ENCODE results near the gene FIGNL2.
A peak's percentile ranks its signal among the peaks of the same experiment; 100 is the strongest.
"Not testable (repeated sequence)": the region's sequence is repeated elsewhere in the genome, so short reads cannot be mapped to it uniquely, and the experiment has no call there.

FIGNL2 gene

DNA sequence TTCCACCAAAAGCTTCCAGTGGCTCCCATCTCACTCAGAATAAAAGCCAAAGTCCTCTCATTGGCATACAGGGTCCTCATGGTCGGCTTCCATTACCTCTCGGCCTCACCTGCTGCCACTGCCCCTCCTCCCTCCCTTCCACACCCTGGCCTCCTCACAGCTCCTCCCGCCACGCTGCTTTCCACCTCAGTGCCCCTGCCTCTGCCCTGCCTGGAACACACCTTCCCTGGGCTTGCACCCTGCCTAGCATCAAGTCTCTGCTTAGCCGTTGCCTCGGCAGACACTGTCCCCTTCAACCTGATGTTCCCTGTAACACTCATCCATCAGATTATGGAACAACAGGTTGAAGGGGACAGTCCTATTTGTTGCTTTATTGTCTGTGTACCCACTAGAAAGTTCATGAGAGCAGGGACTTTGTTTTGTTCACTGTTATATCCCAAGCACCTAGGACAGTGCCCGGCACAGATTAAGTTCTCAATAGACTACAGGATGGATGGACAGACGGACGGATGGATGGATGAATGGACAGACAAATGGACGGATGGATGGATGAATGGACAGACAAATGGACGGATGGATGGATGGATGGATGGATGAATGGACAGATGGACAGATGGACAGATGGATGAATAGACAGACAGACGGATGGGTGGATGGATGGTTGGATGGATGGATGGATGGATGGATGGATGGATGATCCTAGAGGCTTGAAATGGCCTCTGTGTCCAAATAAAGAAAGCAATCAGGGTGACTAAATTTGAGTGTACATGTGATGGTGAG lies 14.9 kb downstream of the FIGNL2 start:
- no peak for DNase-seq

- DNase-seq = no peak
Observed at GRCh38 chr12:51832354-51833107, 16.0 kb downstream of the FIGNL2 start.

DNA sequence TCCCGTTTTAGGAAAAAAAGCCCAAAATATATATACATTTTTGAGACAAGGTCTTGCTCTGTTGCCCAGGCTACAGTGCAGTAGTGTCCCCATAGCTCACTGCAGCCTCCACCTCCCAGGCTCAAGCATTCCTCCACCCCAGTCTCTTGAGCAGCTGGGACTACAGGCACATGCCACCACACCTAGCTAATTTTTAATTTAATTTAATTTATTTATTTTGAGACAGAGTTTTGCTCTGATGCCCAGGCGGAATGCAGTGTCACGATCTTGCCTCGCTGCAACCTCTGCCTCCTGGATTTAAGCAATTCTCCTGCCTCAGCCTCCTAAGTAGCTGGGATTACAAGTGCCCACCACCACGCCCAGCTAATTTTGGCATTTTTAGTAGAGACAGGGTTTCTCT lies 16.7 kb downstream of the FIGNL2 start:
- not testable (repeated sequence) for DNase-seq

DNA sequence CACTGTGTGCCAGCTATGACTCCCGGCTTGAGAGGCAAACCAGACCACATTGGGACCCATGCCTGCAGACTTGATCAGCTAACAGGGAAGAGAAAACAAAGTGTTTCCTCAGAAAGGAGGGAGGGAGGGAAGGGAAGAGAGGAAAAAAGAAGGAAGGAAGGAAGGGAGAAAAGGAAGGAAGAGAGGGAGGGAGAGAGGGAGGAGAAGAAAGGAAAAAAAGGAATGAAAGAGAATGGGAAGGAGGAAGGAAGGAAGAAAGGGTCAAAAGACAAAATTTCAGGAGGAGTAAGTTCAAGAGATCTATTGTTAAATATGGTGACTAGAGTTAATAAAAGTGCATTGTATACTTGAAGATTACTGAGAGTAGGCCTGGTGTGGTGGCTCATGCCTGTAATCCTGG lies 18.9 kb downstream of the FIGNL2 start:
- no peak for DNase-seq

- peak; percentile 93 for DNase-seq
Observed at GRCh38 chr12:51829011-51829481, 19.5 kb downstream of the FIGNL2 start.

- peak; percentile 36 for DNase-seq
Observed at GRCh38 chr12:51827925-51828818, 20.3 kb downstream of the FIGNL2 start.

GRCh38 chr12:51826881-51827280 lies 21.6 kb downstream of the FIGNL2 start:
- no peak for DNase-seq

DNA sequence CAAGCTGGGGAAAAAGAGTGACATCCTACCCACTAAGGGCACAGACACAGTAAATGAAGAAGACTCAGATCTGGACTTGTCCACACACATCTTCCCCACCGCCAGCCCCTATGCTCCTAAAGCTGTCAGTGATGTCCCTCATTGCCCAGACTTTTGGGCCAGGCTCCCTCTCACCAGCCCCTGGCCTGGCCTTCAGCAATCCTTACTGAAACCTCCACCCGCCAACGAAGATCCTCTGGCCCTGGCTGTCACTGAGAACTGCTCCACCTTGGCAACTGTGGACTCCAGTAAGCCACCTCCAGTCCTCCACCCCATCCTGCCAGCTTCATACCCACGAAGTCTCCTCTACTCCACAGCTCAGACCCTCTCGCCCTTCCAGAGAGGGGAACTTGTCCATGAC lies 23.3 kb downstream of the FIGNL2 start:
- no peak for DNase-seq

- DNase-seq = peak; percentile 81
Observed at GRCh38 chr12:51823875-51824565, 24.5 kb downstream of the FIGNL2 start.

DNA sequence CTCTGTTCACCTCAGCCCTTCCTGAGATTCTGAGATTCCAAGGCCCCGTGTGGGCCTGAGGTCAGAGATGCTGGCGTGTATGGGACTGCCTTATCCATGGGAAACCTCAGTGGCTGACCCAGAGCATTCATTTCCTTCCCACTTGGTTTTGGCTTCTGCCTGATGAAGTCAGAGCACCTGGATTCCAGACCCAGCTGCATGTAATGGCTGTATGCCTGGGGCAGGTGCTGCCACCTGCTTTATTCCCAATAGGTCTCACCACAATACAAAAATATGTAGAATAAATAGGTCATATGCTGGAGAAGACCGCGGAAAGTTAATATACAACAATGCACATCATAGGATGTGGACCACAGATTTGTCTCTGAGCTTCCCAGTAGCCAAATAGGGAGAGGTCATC lies 25.6 kb downstream of the FIGNL2 start:
- peak; percentile 26 for DNase-seq

DNA sequence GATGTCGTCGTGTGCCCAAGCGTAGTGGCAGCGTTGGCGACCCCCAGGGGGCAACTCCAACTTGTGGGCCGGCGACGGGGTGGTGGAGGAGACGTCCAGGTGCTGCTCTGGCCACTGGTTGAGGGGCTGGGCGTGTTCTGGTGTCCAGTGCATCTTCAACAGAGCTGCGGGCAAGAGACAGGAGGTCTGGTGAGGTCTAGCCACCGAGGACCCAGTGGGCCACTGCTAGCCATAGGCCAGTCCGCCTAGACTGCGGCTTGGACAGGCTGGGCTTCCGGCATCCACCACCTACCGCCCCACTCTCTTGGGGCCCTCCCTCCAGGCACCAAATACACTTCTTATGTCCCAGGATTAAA lies 26.3 kb downstream of the FIGNL2 start:
- no peak for DNase-seq

- no peak for DNase-seq
Observed at GRCh38 chr12:51821440-51822260, 26.9 kb downstream of the FIGNL2 start.

DNA sequence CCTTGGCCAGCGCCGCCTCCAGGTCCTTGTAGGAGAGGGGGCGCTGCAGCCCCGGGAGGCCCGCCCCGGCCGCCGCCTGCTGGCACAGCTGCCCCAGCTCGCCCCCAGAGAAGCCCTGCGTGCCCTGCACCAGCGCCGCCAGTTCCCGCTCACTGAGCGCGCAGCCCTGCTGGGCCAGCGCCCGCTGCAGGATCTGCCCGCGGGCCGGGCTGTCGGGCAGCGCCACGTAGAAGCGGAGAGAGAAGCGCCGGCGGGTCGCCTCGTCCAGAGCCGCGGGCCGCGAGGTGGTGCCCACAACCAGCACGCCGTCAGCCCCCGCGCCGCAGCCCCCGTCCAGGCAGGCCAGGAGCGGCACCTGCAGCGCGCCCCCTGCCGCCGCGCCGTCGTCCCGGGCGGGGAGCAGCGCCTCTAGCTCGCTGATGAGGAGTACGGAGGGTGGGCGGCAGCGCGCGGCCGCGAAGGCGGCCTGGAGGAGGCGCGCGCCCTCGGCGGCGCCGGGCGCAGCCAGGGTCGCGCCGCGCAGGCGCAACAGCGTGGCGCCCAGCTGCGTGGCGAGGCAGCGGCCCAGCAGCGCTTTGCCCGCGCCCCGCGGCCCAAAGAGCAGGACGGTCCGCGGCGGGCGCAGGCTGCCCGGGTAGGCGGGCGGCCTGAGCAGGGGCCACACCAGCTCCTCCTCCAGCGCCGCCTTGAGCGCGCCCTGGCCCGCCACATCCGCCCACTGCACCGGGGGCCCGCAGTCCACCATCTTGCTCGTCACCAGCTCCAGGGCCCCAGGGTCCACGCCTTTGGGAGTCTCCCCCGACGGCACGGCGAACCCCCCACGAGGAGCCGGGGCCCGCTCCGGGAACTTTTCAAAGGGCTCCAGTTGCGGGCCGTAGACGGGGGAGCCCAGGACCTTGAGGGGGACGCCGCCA lies 27.7 kb downstream of the FIGNL2 start:
- peak; percentile 86 for DNase-seq

DNA sequence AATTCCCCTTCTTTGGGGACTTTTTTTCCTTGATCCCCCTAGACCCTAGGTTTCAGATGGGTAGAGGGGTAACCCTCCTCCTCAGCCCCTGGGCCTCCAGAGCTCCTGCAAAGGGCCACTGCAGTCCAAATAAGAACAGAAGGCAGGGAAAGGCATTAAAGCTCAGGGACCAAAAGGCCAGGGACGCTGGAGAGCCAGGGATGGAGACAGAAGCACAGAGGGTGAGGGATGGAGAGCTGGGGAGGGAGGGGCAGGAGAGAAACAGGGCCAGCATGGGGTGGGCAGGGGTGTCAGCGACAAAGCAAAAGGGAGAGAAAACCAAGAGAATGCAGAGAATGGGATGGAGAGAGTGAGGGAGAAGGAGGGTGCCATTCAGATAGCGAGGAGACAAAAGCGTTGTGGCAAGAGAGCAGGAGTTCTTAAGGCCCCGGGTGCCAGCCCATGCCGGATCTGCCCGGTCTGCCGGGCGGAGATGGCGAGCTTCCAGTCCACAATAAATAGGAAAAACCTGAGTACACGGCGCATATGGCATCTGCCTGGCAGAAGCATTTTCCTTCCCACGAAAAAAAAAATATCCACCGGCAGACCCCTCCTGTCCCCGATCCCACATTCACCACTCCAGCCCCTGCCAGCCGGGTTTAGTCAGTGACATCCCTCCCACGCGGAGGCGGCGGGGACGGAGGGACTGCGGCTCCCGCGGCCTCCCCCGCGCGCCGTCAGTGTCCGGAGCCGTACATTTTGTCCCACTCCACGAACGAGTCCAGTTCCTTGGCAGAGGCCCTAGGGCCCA lies 28.6 kb downstream of the FIGNL2 start:
- peak; percentile 44 for DNase-seq

DNA sequence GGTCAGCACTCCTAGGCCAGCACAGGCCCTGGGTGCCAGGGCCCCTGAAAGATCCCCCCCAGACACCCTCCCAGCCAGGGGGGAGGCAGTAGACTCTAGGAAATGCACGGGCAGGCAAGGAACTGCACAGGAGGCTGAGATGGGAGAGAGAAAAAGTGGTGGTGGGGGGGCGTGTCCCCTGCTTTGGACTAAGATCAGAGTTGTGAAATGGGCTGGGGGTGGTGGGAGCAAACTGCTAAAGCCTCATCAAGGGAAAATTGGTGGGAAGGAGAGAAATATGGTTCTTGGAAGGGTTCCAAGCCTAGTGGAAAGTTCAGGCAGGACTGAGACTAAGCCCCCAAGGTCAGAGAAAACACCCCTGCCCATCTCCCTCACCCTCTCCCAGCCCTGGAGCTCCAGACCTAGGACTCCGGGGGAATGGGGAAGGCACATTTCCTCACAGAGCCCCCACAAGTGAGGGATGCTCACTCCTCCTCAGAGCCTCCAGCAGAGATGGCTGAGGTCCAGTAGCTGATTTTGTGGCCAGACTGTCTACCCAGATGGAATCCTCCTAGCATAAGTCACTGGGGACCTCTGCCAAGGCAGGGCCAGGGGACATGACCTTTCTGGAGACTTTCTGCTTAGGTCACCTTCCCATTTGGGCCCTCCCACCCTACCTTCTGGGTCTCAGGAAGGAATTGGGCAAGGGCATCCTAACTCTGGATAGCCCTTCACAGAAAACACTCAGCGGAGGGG lies 29.8 kb downstream of the FIGNL2 start:
- DNase-seq = no peak

DNA sequence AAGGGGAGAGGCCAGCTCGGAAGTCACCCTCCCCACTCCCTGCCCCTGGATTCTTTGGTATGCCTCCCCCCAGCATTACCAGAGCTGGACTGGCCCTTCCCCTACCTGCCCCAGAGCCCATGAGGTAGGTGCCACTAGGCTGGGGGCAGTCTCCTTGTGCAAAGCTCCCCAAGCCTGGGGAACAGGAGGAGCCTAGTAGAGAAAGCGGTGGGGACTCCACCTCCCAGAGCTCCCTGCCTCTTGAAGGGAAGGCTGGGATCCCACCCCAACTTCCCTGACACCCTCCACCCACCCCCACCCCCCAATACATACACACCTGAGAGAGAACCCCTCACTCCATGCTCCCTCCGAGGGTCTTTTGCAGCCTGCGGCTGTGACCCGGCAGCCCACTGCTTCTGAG lies 30.4 kb downstream of the FIGNL2 start:
- DNase-seq = no peak

GRCh38 chr12:51817027-51817953 lies 31.2 kb downstream of the FIGNL2 start:
- no peak for DNase-seq

- DNase-seq = no peak
Observed at GRCh38 chr12:51815571-51815970, 32.9 kb downstream of the FIGNL2 start.

Data from NCI-H345 (cell line).